H1 (cell line): ENCODE measurements around the gene DHFR2. TPM values are rescaled to one million over a fixed set of nuclear protein-coding genes. Genes with fewer than 3 reads are reported as not detected.

Source experiments
- CTCF ChIA-PET: fragments of 300-600 bp; sonication (Branson Sonifier 250); formaldehyde crosslinking; loops from one replicate; lab custom pipeline; 2021; ENCODE audit not compliant: partially characterized antibody; lab: Charles Lee
- POLR2A ChIA-PET: fragments of 300-600 bp; sonication (Branson Sonifier 250); formaldehyde crosslinking; loops from one replicate; lab custom pipeline; 2021; ENCODE audit warnings: inconsistent platforms; ENCODE audit not compliant: partially characterized antibody; lab: Charles Lee
- DNase-seq, 2 experiments: peaks; one replicate each; pipeline versions ENCODE4 v3.0.0 to v3.0.0-alpha.2; 2010 to 2022; ENCODE audit warnings: low spot score in 2 of 2, low read depth in 1 of 2, mixed read lengths in 1 of 2
- FAIRE-seq: peaks from 2 replicates; lab custom pipeline; 2011; peaks lifted over from hg19 to GRCh38; lab: Jason Lieb, UNC
- H2AFZ ChIP-seq: 2 replicates; pipeline ENCODE4 v1.8.1; 2012; ENCODE audit warnings: low read length, inconsistent platforms
- H2AK5ac ChIP-seq: 2 replicates; pipeline ENCODE4 v1.6.1; 2013; ENCODE audit warnings: low read depth, low read length
- H2BK120ac ChIP-seq: replicated peaks from 2 replicates; pipeline ENCODE3; 2013; ENCODE audit warnings: low read depth, low read length, inconsistent platforms
- H2BK12ac ChIP-seq: 2 replicates; pipeline ENCODE4 v1.6.1; 2013; ENCODE audit warnings: low read depth, low read length
- H2BK15ac ChIP-seq: 2 replicates; pipeline ENCODE4 v1.6.1; 2013; ENCODE audit warnings: low read length
- H2BK20ac ChIP-seq: 2 replicates; pipeline ENCODE4 v1.6.1; 2013; ENCODE audit warnings: low read length
- H2BK5ac ChIP-seq: 2 replicates; pipeline ENCODE4 v1.6.1; 2013; ENCODE audit warnings: low read depth, low read length
- H3K14ac ChIP-seq: 2 replicates; pipeline ENCODE4 v1.6.1; 2013; ENCODE audit warnings: inconsistent platforms; ENCODE audit not compliant: insufficient read length
- H3K18ac ChIP-seq: 2 replicates; pipeline ENCODE4 v1.6.1; 2013; ENCODE audit warnings: low read length; ENCODE audit errors: extremely low read depth
- H3K23ac ChIP-seq: 2 replicates; pipeline ENCODE4 v1.6.1; 2013; ENCODE audit warnings: inconsistent platforms; ENCODE audit not compliant: insufficient read length
- H3K23me2 ChIP-seq: 2 replicates; pipeline ENCODE4 v1.6.1; 2013; ENCODE audit warnings: low read depth, low read length
- H3K27ac ChIP-seq: 2 replicates; pipeline ENCODE4 v1.6.1; 2011; ENCODE audit warnings: low read depth, low read length, inconsistent platforms
- H3K27me3 ChIP-seq, 4 experiments: replicated peaks in 1 of 4; 1 replicate in 1 of 4; 2 replicates in 3 of 4; pipeline versions ENCODE4 v1.6.1 to v1.8.1; 2011 to 2013; ENCODE audit warnings: low read length in 3 of 4, mild to moderate bottlenecking in 3 of 4, inconsistent platforms in 2 of 4, mixed read lengths in 2 of 4, moderate library complexity in 1 of 4; ENCODE audit not compliant: control insufficient read depth in 3 of 4, insufficient read depth in 3 of 4; ENCODE audit errors: extremely low read depth in 1 of 4
- H3K36me3 ChIP-seq, 4 experiments: 2 replicates each; pipeline versions ENCODE4 v1.6.1 to v1.8.1; 2011 to 2013; ENCODE audit warnings: mild to moderate bottlenecking in 4 of 4, low read length in 3 of 4, moderate library complexity in 2 of 4, control low read depth in 1 of 4, inconsistent platforms in 1 of 4; ENCODE audit not compliant: insufficient read depth in 4 of 4, control insufficient read depth in 2 of 4
- H3K4ac ChIP-seq: replicated peaks from 2 replicates; pipeline ENCODE3; 2013; ENCODE audit warnings: low read length, low read depth, mixed read lengths, inconsistent platforms; ENCODE audit not compliant: insufficient read length
- H3K4me1 ChIP-seq, 4 experiments: replicated peaks in 1 of 4; 1 replicate in 1 of 4; 2 replicates in 3 of 4; pipeline versions ENCODE4 v1.6.1 to v1.8.1; 2011 to 2013; ENCODE audit warnings: low read length in 3 of 4, inconsistent platforms in 2 of 4, mixed read lengths in 1 of 4; ENCODE audit not compliant: insufficient read depth in 4 of 4, control insufficient read depth in 3 of 4
- H3K4me2 ChIP-seq, 2 experiments: 2 replicates each; pipeline versions ENCODE4 v1.6.1 to v1.8.1; 2011 to 2013; ENCODE audit warnings: low read depth in 2 of 2, low read length in 2 of 2, control low read depth in 1 of 2, inconsistent platforms in 1 of 2, mild to moderate bottlenecking in 1 of 2; ENCODE audit not compliant: insufficient read depth in 1 of 2
- H3K4me3 ChIP-seq, 4 experiments: fragments of 200-600, 300-600 bp in 1 of 4; sonication (generic), shearing (Covaris generic), sonication (Bioruptor Twin) in 1 of 4; 2 replicates each; pipeline versions ENCODE4 v1.5.1 to v1.8.1; 2011 to 2016; ENCODE audit warnings: low read length in 4 of 4, low read depth in 3 of 4, control low read depth in 2 of 4, inconsistent platforms in 2 of 4, mild to moderate bottlenecking in 2 of 4, mixed read lengths in 1 of 4, moderate library complexity in 1 of 4; ENCODE audit not compliant: insufficient read depth in 2 of 4; ENCODE audit errors: extremely low read depth in 1 of 4
- H3K56ac ChIP-seq: replicated peaks from 2 replicates; pipeline ENCODE3; 2013; ENCODE audit warnings: low read depth, mild to moderate bottlenecking, mixed read lengths, low read length, inconsistent platforms; ENCODE audit not compliant: insufficient read length
- H3K79me1 ChIP-seq: 2 replicates; pipeline ENCODE4 v1.6.1; 2013; ENCODE audit warnings: low read depth, low read length, control low read depth
- H3K79me2 ChIP-seq, 2 experiments: 2 replicates each; pipeline versions ENCODE4 v1.6.1 to v1.8.1; 2012 to 2013; ENCODE audit warnings: low read length in 2 of 2, mild to moderate bottlenecking in 2 of 2, inconsistent platforms in 1 of 2; ENCODE audit not compliant: insufficient read depth in 2 of 2, control insufficient read depth in 1 of 2
- H3K9ac ChIP-seq, 4 experiments: replicated peaks in 1 of 4; 1 replicate in 1 of 4; 2 replicates in 3 of 4; pipeline versions ENCODE4 v1.6.1 to v1.8.1; 2011 to 2013; ENCODE audit warnings: low read depth in 3 of 4, low read length in 3 of 4, control low read depth in 2 of 4, mild to moderate bottlenecking in 2 of 4, moderate library complexity in 2 of 4, inconsistent platforms in 1 of 4; ENCODE audit errors: extremely low read depth in 1 of 4
- H3K9me3 ChIP-seq, 2 experiments: 2 replicates each; pipeline versions ENCODE4 v1.6.1 to v1.8.1; 2012 to 2013; ENCODE audit warnings: mild to moderate bottlenecking in 2 of 2, moderate library complexity in 2 of 2, control low read depth in 1 of 2, inconsistent platforms in 1 of 2, low read depth in 1 of 2, low read length in 1 of 2, mixed read lengths in 1 of 2; ENCODE audit not compliant: insufficient read depth in 2 of 2
- H4K20me1 ChIP-seq, 2 experiments: replicated peaks in 1 of 2; 2 replicates each; pipeline versions ENCODE3 to v1.8.1; 2011 to 2013; ENCODE audit warnings: inconsistent platforms in 2 of 2, low read length in 2 of 2, mild to moderate bottlenecking in 1 of 2; ENCODE audit not compliant: insufficient read depth in 2 of 2, control insufficient read depth in 1 of 2
- H4K5ac ChIP-seq: 2 replicates; pipeline ENCODE4 v1.6.1; 2013; ENCODE audit warnings: low read length, low read depth, mixed read lengths, inconsistent platforms; ENCODE audit not compliant: insufficient read length
- H4K8ac ChIP-seq: 2 replicates; pipeline ENCODE4 v1.8.0; 2013; ENCODE audit warnings: mild to moderate bottlenecking, moderate library complexity, low read length, inconsistent platforms; ENCODE audit not compliant: insufficient read depth; ENCODE audit errors: extremely low read depth
- H4K91ac ChIP-seq: replicated peaks from 2 replicates; pipeline ENCODE3; 2013; ENCODE audit warnings: low read length, mixed read lengths, inconsistent platforms; ENCODE audit not compliant: insufficient read length
- ATF2 ChIP-seq: IDR thresholded peaks from 2 replicates; pipeline ENCODE4 v1.6.1; 2012; ENCODE audit warnings: low read length, inconsistent platforms
- BRCA1 ChIP-seq: IDR thresholded peaks from 2 replicates; pipeline ENCODE4 v1.6.1; 2012; ENCODE audit warnings: low read depth, low read length, improper control_type of control experiment
- CHD1 ChIP-seq: IDR thresholded peaks from 2 replicates; pipeline ENCODE4 v1.6.1; 2012; ENCODE audit warnings: low read depth, low read length, improper control_type of control experiment
- CREB1 ChIP-seq: IDR thresholded peaks from 2 replicates; pipeline ENCODE4 v1.6.1; 2012; ENCODE audit warnings: inconsistent platforms
- MAFK ChIP-seq: IDR thresholded peaks from 2 replicates; pipeline ENCODE4 v1.6.1; 2012; ENCODE audit warnings: low read depth, mild to moderate bottlenecking, improper control_type of control experiment, low read length
- NRF1 ChIP-seq: IDR thresholded peaks from 2 replicates; pipeline ENCODE4 v1.6.1; 2011; ENCODE audit warnings: mild to moderate bottlenecking, low read depth, low read length, improper control_type of control experiment
- RFX5 ChIP-seq: IDR thresholded peaks from 2 replicates; pipeline ENCODE4 v1.6.1; 2011; ENCODE audit warnings: low read depth, low read length, improper control_type of control experiment, borderline replicate concordance
- SIX5 ChIP-seq: IDR thresholded peaks from 2 replicates; pipeline ENCODE4 v1.6.1; 2011; ENCODE audit warnings: mild to moderate bottlenecking, low read depth, low read length
- SUZ12 ChIP-seq: fragments of 200-600 bp; sonication (generic); IDR thresholded peaks from 2 replicates; pipeline ENCODE4 v1.6.1; 2012; ENCODE audit warnings: mild to moderate bottlenecking, inconsistent platforms, low read length, moderate library complexity, mixed read lengths
- TAF1 ChIP-seq: IDR thresholded peaks from 2 replicates; pipeline ENCODE4 v1.6.1; 2011; ENCODE audit warnings: mild to moderate bottlenecking, low read depth, low read length
- YY1 ChIP-seq: IDR thresholded peaks from 2 replicates; pipeline ENCODE4 v1.6.1; 2011; ENCODE audit warnings: low read depth, mild to moderate bottlenecking, low read length
- WGBS, 2 experiments: shearing (Covaris generic) in 1 of 2; methylation state at CpG; one replicate each; pipeline versions ENCODE4 v1.1.6 to v1.1.7; 2013 to 2015; ENCODE audit warnings: low lambda C conversion rate in 2 of 2, mixed read lengths in 2 of 2, inconsistent platforms in 1 of 2, low coverage in 1 of 2, missing lambda C conversion rate in 1 of 2; ENCODE audit not compliant: insufficient replicate concordance in 2 of 2, insufficient coverage in 1 of 2, insufficient read length in 1 of 2; ENCODE audit errors: extremely low coverage in 1 of 2, missing lambda C conversion rate in 1 of 2; 5-methylcytosine and 5-hydroxymethylcytosine counted together
- polyA plus RNA-seq, 7 experiments: library from polyadenylated mRNA; depleted of rRNA in 3 of 7; stranded (reverse) in 5 of 7; unstranded in 2 of 7; fragments of >200 nt in 5 of 7; fragments of 200-250 nt in 2 of 7; gene quantifications; 1 replicate in 5 of 7; 2 replicates in 1 of 7; 4 replicates in 1 of 7; pipeline versions ENCODE4 v1.2.1 to v1.2.3, GENCODE V29; 2011 to 2013; ENCODE audit warnings: missing spikeins in 2 of 7, mixed read lengths in 2 of 7
- total RNA-seq: library from RNA; stranded (reverse); fragmentation: NEBNext Ultra II Directional; extraction: Animal tissue kit (Norgen Biotek cat#: 25700); gene quantifications from 2 replicates; pipeline ENCODE4 v1.2.1, GENCODE V29; 2021
- TF ChIP-seq, protein P1 (sequence below): IDR thresholded peaks from 2 replicates; pipeline ENCODE4 v1.6.1; 2012; ENCODE audit warnings: inconsistent platforms
- TF ChIP-seq, protein P2 (sequence below): IDR thresholded peaks from 2 replicates; pipeline ENCODE4 v1.6.1; 2012; ENCODE audit warnings: inconsistent platforms

The DHFR2 gene
- total and polyA plus RNA-seq, 2 of the 8 experiments (the other 6 are each of a cell fraction or from before 2014, with no cell fraction given) = 0.59 to 2.6 TPM

GRCh38 chr3:94095111-94095510, 32.4 kb upstream of the DHFR2 start:
- no peak for FAIRE-seq
- Histone ChIP-seq H3K18ac (no peak overlapping the region), H3K79me2 (no peaks in the 10 kb centered on the region), H2BK20ac (no peak overlapping the region), H3K79me1 (no peaks in the 10 kb centered on the region), H3K4me2 (no peak overlapping the region), H2AK5ac (no peak overlapping the region), H2BK15ac (no peak overlapping the region), H2BK5ac (no peak overlapping the region), H3K9ac (no peak overlapping the region), H3K23me2 (no peaks in the 10 kb centered on the region), H3K36me3 (peaks cover 0 to 5% (median 3%) of the 10 kb centered on the region in 4 experiments; a peak in 4 of 8 replicates), H2BK12ac (no peak overlapping the region), H4K8ac (no peak overlapping the region), H3K56ac (no peak overlapping the region), H3K4ac (no peak overlapping the region), H3K4me1 (no peaks in the 10 kb centered on the region), H3K27ac (no peak overlapping the region), H2AFZ (no peak overlapping the region), H3K27me3 (no peaks in the 10 kb centered on the region), H3K14ac (no peak overlapping the region), H3K4me3 (no peak overlapping the region), H4K91ac (no peak overlapping the region), H4K20me1 (no peaks in the 10 kb centered on the region), H3K23ac (no peak overlapping the region), H2BK120ac (no peak overlapping the region), H3K9me3 (no peaks in the 10 kb centered on the region), H4K5ac (no peak overlapping the region)
- CTCF ChIA-PET = interaction anchor here (0.6 kb wide), 1 partner anchor 8 kb away, joined by 3 read pairs; no protein-coding TSS in a partner anchor
- WGBS, 2 experiments = 92% methylated on average over 2 of the region's 2 CpGs; no CpG with 5 or more reads in 1 of the 2 experiments
- DNase-seq = no peak
- POLR2A ChIA-PET = no interaction called here
- TF ChIP-seq, protein P1, sequence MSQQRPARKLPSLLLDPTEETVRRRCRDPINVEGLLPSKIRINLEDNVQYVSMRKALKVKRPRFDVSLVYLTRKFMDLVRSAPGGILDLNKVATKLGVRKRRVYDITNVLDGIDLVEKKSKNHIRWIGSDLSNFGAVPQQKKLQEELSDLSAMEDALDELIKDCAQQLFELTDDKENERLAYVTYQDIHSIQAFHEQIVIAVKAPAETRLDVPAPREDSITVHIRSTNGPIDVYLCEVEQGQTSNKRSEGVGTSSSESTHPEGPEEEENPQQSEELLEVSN = no peak
- TF ChIP-seq ATF2 (no peak), SIX5 (no peak), NRF1 (no peak), CHD1 (no peak), YY1 (no peak), TAF1 (no peak), CREB1 (no peak), MAFK (no peak), SUZ12 (no peak), BRCA1 (no peak), RFX5 (no peak)
- TF ChIP-seq, protein P2, sequence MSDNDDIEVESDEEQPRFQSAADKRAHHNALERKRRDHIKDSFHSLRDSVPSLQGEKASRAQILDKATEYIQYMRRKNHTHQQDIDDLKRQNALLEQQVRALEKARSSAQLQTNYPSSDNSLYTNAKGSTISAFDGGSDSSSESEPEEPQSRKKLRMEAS = no peak
